Measurements from ENCODE around the gene CYLD. TPM values are rescaled to one million over a fixed set of nuclear protein-coding genes. Genes with fewer than 3 reads are reported as not detected.

Gene CYLD
- total and polyA plus RNA-seq, 2 of the 4 experiments (the other 2 are of a cell fraction), result 16.2 to 37.3 TPM

- Histone ChIP-seq H3K9ac (ENCODE audit: low read depth, low read length) (no peak overlapping the region), H3K36me3 (ENCODE audit: control insufficient read depth, insufficient read depth, low read length) (no peaks in the 10 kb centered on the region), H3K14ac (replicated peaks; ENCODE audit: low read depth, low read length) (no peak overlapping the region), H3K9me1 (ENCODE audit: insufficient read depth, low read length) (no peaks in the 10 kb centered on the region), H3K4me3 (ENCODE audit: insufficient read depth, low read depth, low read length) (no peak overlapping the region), H3K4me1 (ENCODE audit: control insufficient read depth, insufficient read depth, low read length) (no peaks in the 10 kb centered on the region), H4K20me1 (ENCODE audit: insufficient read depth, low read length) (no peaks in the 10 kb centered on the region), H3K4ac (ENCODE audit: low read depth, low read length) (no peak overlapping the region), H2AFZ (replicated peaks; ENCODE audit: low read length, poor library complexity) (no peak overlapping the region), H3K18ac (ENCODE audit: low read depth, low read length) (no peak overlapping the region), H4K5ac (ENCODE audit: low read depth, low read length) (no peak overlapping the region), H3K27me3 (ENCODE audit: control insufficient read depth, insufficient read depth, low read length) (no peaks in the 10 kb centered on the region; the same call in 1 of the 2 replicates), H3K79me1 (ENCODE audit: low read depth in 1 of 2, low read length in 2 of 2) (no peaks in the 10 kb centered on the region), H4K8ac (ENCODE audit: low read depth in 2 of 2, low read length in 2 of 2) (no peak overlapping the region), H2BK15ac (ENCODE audit: low read depth, low read length) (no peak overlapping the region), H3K9me3 (ENCODE audit: control insufficient read depth, insufficient read depth, low read length) (peaks cover 6% of the 10 kb centered on the region; the same call in 1 of the 2 replicates), H3K27ac (ENCODE audit: insufficient read depth, low read length) (no peak overlapping the region), H3K4me2 (ENCODE audit: low read depth, low read length) (no peak overlapping the region), H4K91ac (ENCODE audit: insufficient read depth, low read depth, low read length) (no peak overlapping the region), H2AK9ac (replicated peaks; ENCODE audit: low read depth, low read length, poor library complexity) (no peak overlapping the region), H2BK5ac (ENCODE audit: low read depth, low read length, poor library complexity, severe bottlenecking) (no peak overlapping the region), H2AK5ac (ENCODE audit: low read depth, low read length) (no peak overlapping the region), H2BK20ac (ENCODE audit: low read depth, low read length) (no peak overlapping the region), H3K23ac (ENCODE audit: low read depth, low read length) (no peak overlapping the region), H3K56ac (ENCODE audit: extremely low read depth, insufficient read depth, low read length) (no peak overlapping the region), H2BK120ac (ENCODE audit: low read depth, low read length) (no peak overlapping the region)
- POLR2A ChIA-PET (ENCODE audit: unreplicated experiment), result no interaction called here
- CTCF ChIA-PET, result no interaction called here
- no TSS peak for BruUV-seq (replicated peaks)
- intact Hi-C loops (cut with micrococcal nuclease), result no loop called here
- no CpG with 5 or more reads among the region's 3 CpGs for WGBS, 2 experiments (ENCODE audit: extremely low coverage in 2 of 2, insufficient read length in 1 of 2)
- no peak for ATAC-seq (ENCODE audit: low read depth)
- dilution Hi-C loops (cut with HindIII; ENCODE audit: low sequenced_read_pairs, unreplicated experiment), result no loop called here
- in situ Hi-C loops (cut with MboI; ENCODE audit: low sequenced_read_pairs), result no loop called here
- TF ChIP-seq SMC3 (IDR thresholded peaks at IDR 0.05; ENCODE audit: low read depth, low read length) (no peak), CEBPB (IDR thresholded peaks at IDR 0.05; ENCODE audit: low read depth, low read length) (no peak), NFE2L2 (IDR thresholded peaks at IDR 0.05; ENCODE audit: low read depth, low read length) (no peak), BHLHE40 (IDR thresholded peaks at IDR 0.05; ENCODE audit: low read depth, low read length) (no peak), CHD1 (IDR thresholded peaks at IDR 0.05; ENCODE audit: low read depth, low read length) (no peak), CTCF (conservative IDR thresholded peaks at IDR 0.05; ENCODE audit: low read depth, low read length) (no peak), MAFK (IDR thresholded peaks at IDR 0.05; ENCODE audit: low read depth, low read length) (no peak), MAZ (IDR thresholded peaks at IDR 0.05; ENCODE audit: borderline replicate concordance, low read depth, low read length) (no peak), RCOR1 (IDR thresholded peaks at IDR 0.05; ENCODE audit: insufficient replicate concordance, low read length) (no peak), MXI1 (IDR thresholded peaks at IDR 0.05; ENCODE audit: borderline replicate concordance, low read depth, low read length) (no peak), POLR2A (IDR thresholded peaks at IDR 0.05; ENCODE audit: low read depth, low read length) (no peak), RFX5 (IDR thresholded peaks at IDR 0.05; ENCODE audit: low read depth, low read length) (no peak), FOS (IDR thresholded peaks at IDR 0.05; ENCODE audit: low read depth, low read length) (no peak), USF2 (IDR thresholded peaks at IDR 0.05; ENCODE audit: low read depth, low read length) (no peak), ELK1 (IDR thresholded peaks at IDR 0.05; ENCODE audit: borderline replicate concordance, low read depth, low read length) (no peak), RAD21 (IDR thresholded peaks at IDR 0.05; ENCODE audit: low read length) (no peak)
- DNase-seq, result no peak
These were observed 39.2 kb upstream of the CYLD start for GRCh38 chr16:50702725-50703124.

Data from IMR-90 (cell line).